HCT116 (cell line): ENCODE data around the gene POLR3G. TPM values are rescaled to one million over a fixed set of nuclear protein-coding genes. Genes with fewer than 3 reads are reported as not detected.

ENCODE experiments used
- ATAC-seq: fragments of 200-7000 bp; cut with Tn5 transposase; 2 replicates; pipeline ENCODE4 v1.9.1; 2020; ENCODE audit warnings: mild to moderate bottlenecking, moderate library complexity
- BruUV-seq: library from RNA; stranded (reverse); fragments of 400-500 nt; replicated peaks from 2 replicates; lab custom pipeline; 2021; lab: Mats Ljungman, UMichigan
- CTCF ChIA-PET: fragments of 300-600 bp; sonication (Branson Sonifier 250); formaldehyde crosslinking; loops from one replicate; lab custom pipeline; 2021; ENCODE audit warnings: antibody characterized with exemption; lab: Charles Lee
- POLR2A ChIA-PET: fragments of 300-600, 350-600 bp; sonication (Branson Sonifier 250); formaldehyde crosslinking; loops from one replicate; lab custom pipeline; 2021; ENCODE audit warnings: antibody characterized with exemption; lab: Charles Lee
- RAD21 ChIA-PET, 2 experiments: fragments of 300-600 bp; sonication (Branson Sonifier 250); formaldehyde crosslinking; loops; one replicate each; lab custom pipeline; 2023; ENCODE audit warnings: low total read pairs in 2 of 2; ENCODE audit not compliant: uncharacterized antibody in 2 of 2, unreplicated experiment in 2 of 2, low non-redundant PET in 1 of 2; lab: Charles Lee
- DNase-seq: peaks from one replicate; pipeline ENCODE4 v3.0.0-alpha.2; 2010; ENCODE audit warnings: low read depth, low spot score
- H2AFZ ChIP-seq: fragments of 200-600 bp; shearing (Covaris generic), sonication (generic); 2 replicates; pipeline ENCODE4 v1.6.1; 2017; ENCODE audit warnings: low read depth, mixed run types, mixed read lengths, antibody characterized with exemption, low read length; ENCODE audit not compliant: poor library complexity, severe bottlenecking
- H3K27ac ChIP-seq: 2 replicates; pipeline ENCODE4 v1.5.1; 2012; ENCODE audit warnings: low read depth, low read length
- H3K27me3 ChIP-seq: fragments of 200-600 bp; sonication (generic); 2 replicates; pipeline ENCODE4 v1.6.1; 2016; ENCODE audit warnings: mixed run types, low read length, mixed read lengths; ENCODE audit not compliant: insufficient read depth
- H3K36me3 ChIP-seq, 2 experiments: fragments of 200-500 bp in 1 of 2; fragments of 200-600 bp in 1 of 2; sonication (Bioruptor generic) in 1 of 2; sonication (generic) in 1 of 2; 2 replicates each; pipeline versions ENCODE4 v1.5.1 to v1.6.1; 2014 to 2016; ENCODE audit warnings: low read length in 2 of 2, inconsistent platforms in 1 of 2, mixed read lengths in 1 of 2, mixed run types in 1 of 2; ENCODE audit not compliant: insufficient read depth in 2 of 2, control insufficient read depth in 1 of 2
- H3K4me1 ChIP-seq, 2 experiments: fragments of 200-600 bp in 1 of 2; sonication (generic) in 1 of 2; 2 replicates each; pipeline versions ENCODE4 v1.5.1 to v1.6.1; 2012 to 2017; ENCODE audit warnings: low read length in 2 of 2, inconsistent platforms in 1 of 2, mild to moderate bottlenecking in 1 of 2, mixed read lengths in 1 of 2, mixed run types in 1 of 2, moderate library complexity in 1 of 2; ENCODE audit not compliant: insufficient read depth in 2 of 2, control insufficient read depth in 1 of 2
- H3K4me2 ChIP-seq: fragments of 200-600 bp; sonication (generic); 2 replicates; pipeline ENCODE4 v1.6.1; 2017; ENCODE audit warnings: mixed run types, low read length, mixed read lengths
- H3K4me3 ChIP-seq, 2 experiments: fragments of 200-600 bp in 1 of 2; sonication (generic) in 1 of 2; replicated peaks in 1 of 2; 2 replicates each; pipeline ENCODE4 v1.5.1; 2011 to 2016; ENCODE audit warnings: low read length in 2 of 2, control low read depth in 1 of 2, low read depth in 1 of 2, mild to moderate bottlenecking in 1 of 2, mixed read lengths in 1 of 2, mixed run types in 1 of 2
- H3K79me2 ChIP-seq: fragments of 200-600 bp; sonication (generic); 2 replicates; pipeline ENCODE4 v1.6.1; 2017; ENCODE audit warnings: mild to moderate bottlenecking, mixed run types, low read length, moderate library complexity, mixed read lengths; ENCODE audit not compliant: insufficient read depth
- H3K9ac ChIP-seq: fragments of 200-600 bp; sonication (generic); 2 replicates; pipeline ENCODE4 v1.6.1; 2016; ENCODE audit warnings: low read length, mixed read lengths
- H3K9me2 ChIP-seq: fragments of 200-600 bp; sonication (generic), shearing (Covaris generic); 2 replicates; pipeline ENCODE4 v1.6.1; 2017; ENCODE audit warnings: mixed run types, mild to moderate bottlenecking, moderate library complexity; ENCODE audit not compliant: insufficient read depth
- H3K9me3 ChIP-seq, 2 experiments: fragments of 200-500 bp in 1 of 2; fragments of 200-600 bp in 1 of 2; sonication (Bioruptor generic) in 1 of 2; sonication (generic) in 1 of 2; 2 replicates each; pipeline ENCODE4 v1.6.1; 2014 to 2017; ENCODE audit warnings: low read length in 2 of 2, mixed read lengths in 2 of 2, inconsistent platforms in 1 of 2, low read depth in 1 of 2, mild to moderate bottlenecking in 1 of 2, mixed run types in 1 of 2, moderate library complexity in 1 of 2; ENCODE audit not compliant: control insufficient read depth in 1 of 2, insufficient read depth in 1 of 2
- H4K20me1 ChIP-seq: fragments of 200-600 bp; sonication (generic), shearing (Covaris generic); 2 replicates; pipeline ENCODE4 v1.6.1; 2017; ENCODE audit warnings: mixed run types, mild to moderate bottlenecking, moderate library complexity; ENCODE audit not compliant: insufficient read depth
- ELF1 ChIP-seq: IDR thresholded peaks from 2 replicates; pipeline ENCODE4 v1.6.1; 2012; ENCODE audit warnings: low read depth, borderline replicate concordance
- EZH2 ChIP-seq: fragments of 200-600 bp; sonication (generic); IDR thresholded peaks from 2 replicates; pipeline ENCODE4 v1.6.1; 2017; ENCODE audit warnings: antibody characterized with exemption, mixed run types
- JUND ChIP-seq: IDR thresholded peaks from 2 replicates; pipeline ENCODE4 v1.6.1; 2012
- POLR2A ChIP-seq: IDR thresholded peaks from 2 replicates; pipeline ENCODE4 v1.7.0; 2011; ENCODE audit warnings: borderline replicate concordance; ENCODE audit not compliant: insufficient read depth, insufficient read length; ENCODE audit errors: extremely low read depth
- POLR2AphosphoS5 ChIP-seq: IDR thresholded peaks from 2 replicates; pipeline ENCODE4 v1.6.1; 2011; ENCODE audit warnings: mild to moderate bottlenecking, low read depth, low read length, moderate library complexity
- REST ChIP-seq: IDR thresholded peaks from 2 replicates; pipeline ENCODE4 v1.6.1; 2012; ENCODE audit warnings: low read depth
- SIN3A ChIP-seq: IDR thresholded peaks from 2 replicates; pipeline ENCODE4 v1.6.1; 2012; ENCODE audit warnings: low read depth
- SP1 ChIP-seq: IDR thresholded peaks from 2 replicates; pipeline ENCODE4 v1.6.1; 2012; ENCODE audit warnings: low read depth
- SRF ChIP-seq: IDR thresholded peaks from 2 replicates; pipeline ENCODE4 v1.6.1; 2012; ENCODE audit warnings: low read depth
- ZNF274 ChIP-seq: fragments of 200-500 bp; sonication (Bioruptor generic); IDR thresholded peaks from 2 replicates; pipeline ENCODE4 v1.6.1; 2014; ENCODE audit warnings: mild to moderate bottlenecking, low read depth, low read length, inconsistent platforms
- intact Hi-C: fragments of 100-400 bp; cut with micrococcal nuclease; formaldehyde crosslinking; loops from 2 replicates; pipeline ENCODE4 v1.10.0; 2022
- total RNA-seq: library from RNA; stranded (reverse); gene quantifications from one replicate; pipeline ENCODE4 v1.2.1, GENCODE V29; 2021; ENCODE audit not compliant: unreplicated experiment
- TF ChIP-seq, protein P1 (sequence below): IDR thresholded peaks from 2 replicates; pipeline ENCODE4 v1.6.1; 2011; ENCODE audit warnings: mild to moderate bottlenecking, low read length, moderate library complexity; ENCODE audit not compliant: insufficient replicate concordance; ENCODE audit errors: extremely low read depth
- TF ChIP-seq, protein P2 (sequence below): IDR thresholded peaks from 2 replicates; pipeline ENCODE4 v1.6.1; 2012

Gene POLR3G
- total RNA-seq, 1 experiment from 2014 or later, result 44.8 TPM

DNA sequence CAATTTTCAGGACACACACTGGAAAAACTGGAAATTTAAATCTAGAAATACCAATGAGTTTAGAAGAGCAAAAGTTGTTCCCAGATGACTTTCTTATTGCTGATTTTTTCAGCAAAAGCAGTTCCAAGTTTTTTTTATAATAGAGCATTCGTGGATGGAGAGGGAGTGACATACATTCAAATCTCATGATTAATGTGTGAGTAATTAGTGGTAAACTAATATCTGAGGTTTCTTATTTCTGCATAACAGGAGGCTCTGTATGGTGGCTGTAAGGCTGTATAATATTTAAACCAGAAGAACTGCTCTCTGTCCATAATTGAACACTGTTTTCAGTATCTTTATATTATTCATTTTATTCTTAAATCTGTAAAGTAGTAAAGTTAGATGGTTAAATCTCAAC is 28.9 kb downstream of the POLR3G start:
- no peak overlapping the region for H3K4me3 ChIP-seq
- TF ChIP-seq, protein P1, sequence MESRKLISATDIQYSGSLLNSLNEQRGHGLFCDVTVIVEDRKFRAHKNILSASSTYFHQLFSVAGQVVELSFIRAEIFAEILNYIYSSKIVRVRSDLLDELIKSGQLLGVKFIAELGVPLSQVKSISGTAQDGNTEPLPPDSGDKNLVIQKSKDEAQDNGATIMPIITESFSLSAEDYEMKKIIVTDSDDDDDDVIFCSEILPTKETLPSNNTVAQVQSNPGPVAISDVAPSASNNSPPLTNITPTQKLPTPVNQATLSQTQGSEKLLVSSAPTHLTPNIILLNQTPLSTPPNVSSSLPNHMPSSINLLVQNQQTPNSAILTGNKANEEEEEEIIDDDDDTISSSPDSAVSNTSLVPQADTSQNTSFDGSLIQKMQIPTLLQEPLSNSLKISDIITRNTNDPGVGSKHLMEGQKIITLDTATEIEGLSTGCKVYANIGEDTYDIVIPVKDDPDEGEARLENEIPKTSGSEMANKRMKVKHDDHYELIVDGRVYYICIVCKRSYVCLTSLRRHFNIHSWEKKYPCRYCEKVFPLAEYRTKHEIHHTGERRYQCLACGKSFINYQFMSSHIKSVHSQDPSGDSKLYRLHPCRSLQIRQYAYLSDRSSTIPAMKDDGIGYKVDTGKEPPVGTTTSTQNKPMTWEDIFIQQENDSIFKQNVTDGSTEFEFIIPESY, result no peak
- TF ChIP-seq POLR2A, result no peak
- no peak for TF ChIP-seq SIN3A
- no peak for TF ChIP-seq JUND
- no peak for TF ChIP-seq SP1
- no peak for TF ChIP-seq SRF
- TF ChIP-seq POLR2AphosphoS5, result no peak
- TF ChIP-seq REST, result no peak
- TF ChIP-seq, protein P2, sequence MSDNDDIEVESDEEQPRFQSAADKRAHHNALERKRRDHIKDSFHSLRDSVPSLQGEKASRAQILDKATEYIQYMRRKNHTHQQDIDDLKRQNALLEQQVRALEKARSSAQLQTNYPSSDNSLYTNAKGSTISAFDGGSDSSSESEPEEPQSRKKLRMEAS, result no peak
- TF ChIP-seq EZH2, result no peak
- TF ChIP-seq ZNF274, result no peak
- TF ChIP-seq ELF1, result no peak
- ChIA-PET POLR2A (no interaction called here), RAD21 (no interaction called here), CTCF (no interaction called here)
- intact Hi-C loops, result no loop called here
- ATAC-seq (no peak), DNase-seq (no peak)
- no TSS peak for BruUV-seq
- H3K36me3 ChIP-seq, result 0 out of 4 replicates have a peak, but pooled peaks cover 0 to 5% of the 10 kb centered on the region in 2 experiments
- H3K9me2 ChIP-seq, result no peaks in the 10 kb centered on the region
- H4K20me1 ChIP-seq, result no peaks in the 10 kb centered on the region
- H3K4me1 ChIP-seq, result no peaks in the 10 kb centered on the region
- H3K27me3 ChIP-seq, result no peaks in the 10 kb centered on the region
- no peak overlapping the region for H2AFZ ChIP-seq
- no peak overlapping the region for H3K4me2 ChIP-seq
- H3K9ac ChIP-seq, result no peak overlapping the region
- no peaks in the 10 kb centered on the region for H3K79me2 ChIP-seq
- no peak overlapping the region for H3K27ac ChIP-seq
- H3K9me3 ChIP-seq, result no peaks in the 10 kb centered on the region
